Measurements from ENCODE around the gene RPAP2. TPM values are rescaled to one million over a fixed set of nuclear protein-coding genes. Genes with fewer than 3 reads are reported as not detected.
"Not testable (repeated sequence)": the region's sequence is repeated elsewhere in the genome, so short reads cannot be mapped to it uniquely, and the experiment has no call there.

RPAP2 gene
- polyA plus RNA-seq, 2 donors = 3.3 to 8.2 TPM

DNA sequence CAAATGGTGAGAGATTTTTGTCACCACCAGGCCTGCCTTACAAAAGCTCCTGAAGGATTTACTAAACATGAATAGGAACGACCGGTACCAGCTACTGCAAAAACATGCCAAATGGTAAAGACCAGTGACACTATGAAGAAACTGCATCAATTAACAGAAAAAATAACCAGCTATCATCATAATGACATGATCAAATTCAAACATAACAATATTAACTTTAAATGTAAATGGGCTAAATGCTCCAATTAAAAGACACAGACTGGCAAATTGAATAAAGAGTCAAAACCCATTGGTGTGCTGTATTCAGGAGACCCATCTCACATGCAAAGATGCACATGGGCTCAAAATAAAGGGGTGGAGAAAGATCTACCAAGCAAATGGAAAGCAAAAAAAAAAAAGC is 17.4 kb upstream of the RPAP2 start:
- H3K36me3 ChIP-seq (ENCODE audit: control insufficient read depth in 2 of 2, insufficient read depth in 2 of 2, low read length in 1 of 2); H3K4me3 ChIP-seq (ENCODE audit: low read depth in 1 of 2, low read length in 2 of 2); H3K27ac ChIP-seq (ENCODE audit: low read depth in 2 of 2, low read length in 1 of 2); H3K4me1 ChIP-seq (ENCODE audit: control insufficient read depth in 2 of 2, insufficient read depth in 2 of 2, low read length in 1 of 2); H3K27me3 ChIP-seq (ENCODE audit: control insufficient read depth in 1 of 2, insufficient read depth in 2 of 2, low read length in 2 of 2); H3K9me3 ChIP-seq (ENCODE audit: control insufficient read depth in 2 of 2, insufficient read depth in 1 of 2, low read depth in 1 of 2, low read length in 1 of 2): not testable (repeated sequence)
- WGBS, 2 donors = 93 to 96% methylated on average over 2 of the region's 2 CpGs

DNA sequence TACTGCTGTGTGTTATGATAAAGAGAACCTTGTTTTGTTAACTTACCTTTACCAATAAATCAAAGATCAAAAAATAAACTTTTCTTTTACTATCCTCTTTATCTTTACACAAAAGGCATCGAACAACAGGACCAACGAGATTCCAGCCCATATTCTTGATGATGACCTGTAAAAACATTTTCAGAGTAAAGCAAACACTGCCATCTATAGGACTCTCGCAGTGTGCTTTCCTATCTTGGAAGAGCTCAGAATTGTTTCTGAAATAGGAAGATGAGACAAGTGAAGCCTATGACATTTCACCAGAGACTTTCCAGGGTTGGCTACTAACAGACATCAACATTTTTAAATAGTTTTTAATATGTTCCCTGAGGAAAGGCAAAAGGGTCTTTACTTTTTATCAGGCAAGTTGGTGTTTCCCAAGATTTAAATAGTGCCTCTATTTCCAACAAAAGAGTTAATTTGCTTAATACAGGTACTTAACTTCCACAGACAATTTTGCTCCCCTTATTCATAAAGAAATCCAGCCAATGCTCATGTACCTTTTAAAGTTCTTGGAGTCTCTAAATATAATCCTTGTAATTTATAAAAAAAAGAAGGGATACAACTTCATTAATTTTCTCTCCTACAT is 7.4 kb upstream of the RPAP2 start:
- Histone ChIP-seq H3K4me3 (ENCODE audit: low read depth in 1 of 2, low read length in 2 of 2) (no peak overlapping the region), H3K36me3 (ENCODE audit: control insufficient read depth in 2 of 2, insufficient read depth in 2 of 2, low read length in 1 of 2) (peaks cover 0 to 4% of the 10 kb centered on the region in 2 donors), H3K4me1 (ENCODE audit: control insufficient read depth in 2 of 2, insufficient read depth in 2 of 2, low read length in 1 of 2) (no peaks in the 10 kb centered on the region), H3K27ac (ENCODE audit: low read depth in 2 of 2, low read length in 1 of 2) (no peak overlapping the region), H3K9me3 (ENCODE audit: control insufficient read depth in 2 of 2, insufficient read depth in 1 of 2, low read depth in 1 of 2, low read length in 1 of 2) (no peaks in the 10 kb centered on the region), H3K27me3 (ENCODE audit: control insufficient read depth in 1 of 2, insufficient read depth in 2 of 2, low read length in 2 of 2) (no peaks in the 10 kb centered on the region)
- 16 to 24% methylated on average over 3 of the region's 3 CpGs for WGBS, 2 donors

DNA sequence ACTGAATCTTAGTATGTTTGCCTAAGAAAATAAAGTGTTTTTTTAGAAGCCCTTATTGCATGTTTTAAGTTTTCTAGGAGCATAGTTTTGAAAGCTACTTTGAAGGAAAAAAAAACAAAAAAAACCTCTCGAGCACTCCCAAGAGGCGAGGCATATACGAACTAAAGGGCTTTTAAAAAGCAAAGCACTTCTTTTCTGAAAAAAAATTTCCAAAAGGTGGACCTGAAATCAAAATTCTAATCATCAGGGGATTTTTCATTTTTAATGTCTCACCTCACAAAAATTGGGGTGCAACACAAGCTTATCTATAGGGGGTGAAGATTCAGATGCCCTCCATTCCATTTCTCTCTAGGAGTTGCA is 666 bp upstream of the RPAP2 start:
- no peaks in the 10 kb centered on the region for H3K27me3 ChIP-seq (ENCODE audit: control insufficient read depth in 1 of 2, insufficient read depth in 2 of 2, low read length in 2 of 2)
- peak overlapping the region; percentile 97 to 99 for H3K27ac ChIP-seq (ENCODE audit: low read depth in 2 of 2, low read length in 1 of 2)
- 7 to 11% methylated on average over 3 of the region's 3 CpGs for WGBS, 2 donors
- peak overlapping the region; percentile 97 to 100 for H3K4me3 ChIP-seq (ENCODE audit: low read depth in 1 of 2, low read length in 2 of 2)
- no peaks in the 10 kb centered on the region for H3K4me1 ChIP-seq (ENCODE audit: control insufficient read depth in 2 of 2, insufficient read depth in 2 of 2, low read length in 1 of 2)
- H3K36me3 ChIP-seq (ENCODE audit: control insufficient read depth in 2 of 2, insufficient read depth in 2 of 2, low read length in 1 of 2) = peaks cover 0 to 4% of the 10 kb centered on the region in 2 donors
- no peaks in the 10 kb centered on the region for H3K9me3 ChIP-seq (ENCODE audit: control insufficient read depth in 2 of 2, insufficient read depth in 1 of 2, low read depth in 1 of 2, low read length in 1 of 2)

DNA sequence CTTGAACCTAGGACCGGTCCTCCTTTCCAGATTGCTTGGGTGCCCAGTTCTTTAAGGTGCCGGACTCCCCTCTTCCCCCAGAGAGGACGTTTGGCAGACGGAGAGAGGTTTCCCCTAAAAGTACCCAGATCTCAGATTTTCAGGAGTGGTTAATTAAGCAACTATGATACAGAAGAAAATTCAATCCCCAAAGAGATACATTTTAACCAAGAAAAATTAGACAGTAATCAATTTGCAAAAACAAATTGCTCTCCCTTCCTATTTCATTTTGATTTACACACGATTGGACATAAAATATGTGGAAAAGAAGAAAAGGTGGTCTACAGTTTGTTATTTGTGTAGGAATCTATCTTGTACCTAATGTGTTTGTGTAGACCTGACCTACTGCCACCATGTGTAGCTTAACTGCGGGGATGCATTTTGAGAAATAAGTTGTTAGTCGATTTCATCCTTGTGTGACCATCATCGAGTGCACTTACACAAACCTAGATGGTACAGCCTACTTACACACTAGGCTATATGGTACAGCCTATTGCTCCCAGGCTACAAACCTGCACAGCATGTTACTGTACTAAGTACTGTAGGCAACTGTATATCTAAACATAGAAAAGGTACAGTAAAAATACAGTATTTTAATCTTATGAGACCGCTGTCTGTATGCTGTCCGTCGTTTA is 755 bp downstream of the RPAP2 start:
- peak overlapping the region; percentile 97 to 100 for H3K4me3 ChIP-seq (ENCODE audit: low read depth in 1 of 2, low read length in 2 of 2)
- no peaks in the 10 kb centered on the region for H3K4me1 ChIP-seq (ENCODE audit: control insufficient read depth in 2 of 2, insufficient read depth in 2 of 2, low read length in 1 of 2)
- no peaks in the 10 kb centered on the region for H3K9me3 ChIP-seq (ENCODE audit: control insufficient read depth in 2 of 2, insufficient read depth in 1 of 2, low read depth in 1 of 2, low read length in 1 of 2)
- 31 to 39% methylated on average over 11 of the region's 11 CpGs for WGBS, 2 donors
- peak overlapping the region in 1 of 2 donors; percentile 99 for H3K27ac ChIP-seq (ENCODE audit: low read depth in 2 of 2, low read length in 1 of 2)
- H3K36me3 ChIP-seq (ENCODE audit: control insufficient read depth in 2 of 2, insufficient read depth in 2 of 2, low read length in 1 of 2) = peaks cover 0 to 4% of the 10 kb centered on the region in 2 donors
- H3K27me3 ChIP-seq (ENCODE audit: control insufficient read depth in 1 of 2, insufficient read depth in 2 of 2, low read length in 2 of 2) = no peaks in the 10 kb centered on the region

DNA sequence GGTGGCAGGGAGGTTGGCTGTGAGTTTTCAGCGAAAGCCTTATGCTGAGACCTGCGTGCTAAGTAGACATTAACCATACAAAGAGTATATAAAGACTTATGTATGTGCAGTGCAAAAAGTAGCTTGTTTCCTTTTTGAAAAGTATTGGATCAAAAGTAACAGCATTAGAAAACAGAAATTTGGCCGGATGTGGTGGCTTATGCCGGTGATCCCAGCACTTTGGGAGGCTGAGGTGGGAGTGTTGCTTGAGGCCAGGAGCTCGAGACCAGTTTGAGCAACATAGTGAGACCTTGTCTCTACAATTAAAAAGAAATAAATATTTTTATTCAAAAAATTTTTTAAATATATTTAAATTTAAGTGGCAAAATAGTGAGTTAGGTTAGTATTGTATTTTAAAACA is 2.2 kb downstream of the RPAP2 start:
- no peak overlapping the region for H3K4me3 ChIP-seq (ENCODE audit: low read depth in 1 of 2, low read length in 2 of 2)
- WGBS, 2 donors = 90 to 92% methylated on average over 5 of the region's 5 CpGs
- no peaks in the 10 kb centered on the region for H3K9me3 ChIP-seq (ENCODE audit: control insufficient read depth in 2 of 2, insufficient read depth in 1 of 2, low read depth in 1 of 2, low read length in 1 of 2)
- H3K36me3 ChIP-seq (ENCODE audit: control insufficient read depth in 2 of 2, insufficient read depth in 2 of 2, low read length in 1 of 2) = peaks cover 0 to 4% of the 10 kb centered on the region in 2 donors
- no peak overlapping the region for H3K27ac ChIP-seq (ENCODE audit: low read depth in 2 of 2, low read length in 1 of 2)
- H3K4me1 ChIP-seq (ENCODE audit: control insufficient read depth in 2 of 2, insufficient read depth in 2 of 2, low read length in 1 of 2) = no peaks in the 10 kb centered on the region
- no peaks in the 10 kb centered on the region for H3K27me3 ChIP-seq (ENCODE audit: control insufficient read depth in 1 of 2, insufficient read depth in 2 of 2, low read length in 2 of 2)

DNA sequence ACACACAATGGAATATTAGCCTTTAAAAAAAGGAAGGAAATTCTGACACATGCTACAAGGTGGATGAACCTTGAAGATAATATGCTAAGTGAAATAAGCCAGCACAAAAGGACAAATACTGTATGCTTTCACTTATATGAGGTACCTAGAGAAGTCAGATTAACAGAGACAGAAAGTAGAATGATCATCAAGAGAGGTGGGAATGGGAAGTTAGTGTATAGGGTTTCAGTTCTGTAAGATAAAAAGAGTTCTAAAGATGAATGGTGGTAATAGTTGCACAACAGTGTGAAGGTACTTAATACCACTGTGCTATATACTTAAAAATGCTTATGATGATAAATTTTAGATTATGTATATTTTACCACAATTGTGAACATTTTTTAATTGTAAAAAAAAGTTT is 7.2 kb downstream of the RPAP2 start:
- Histone ChIP-seq H3K36me3 (ENCODE audit: control insufficient read depth in 2 of 2, insufficient read depth in 2 of 2, low read length in 1 of 2) (no peaks in the 10 kb centered on the region), H3K4me1 (ENCODE audit: control insufficient read depth in 2 of 2, insufficient read depth in 2 of 2, low read length in 1 of 2) (no peaks in the 10 kb centered on the region), H3K27me3 (ENCODE audit: control insufficient read depth in 1 of 2, insufficient read depth in 2 of 2, low read length in 2 of 2) (no peaks in the 10 kb centered on the region), H3K27ac (ENCODE audit: low read depth in 2 of 2, low read length in 1 of 2) (no peak overlapping the region), H3K4me3 (ENCODE audit: low read depth in 1 of 2, low read length in 2 of 2) (no peak overlapping the region), H3K9me3 (ENCODE audit: control insufficient read depth in 2 of 2, insufficient read depth in 1 of 2, low read depth in 1 of 2, low read length in 1 of 2) (no peaks in the 10 kb centered on the region)

DNA sequence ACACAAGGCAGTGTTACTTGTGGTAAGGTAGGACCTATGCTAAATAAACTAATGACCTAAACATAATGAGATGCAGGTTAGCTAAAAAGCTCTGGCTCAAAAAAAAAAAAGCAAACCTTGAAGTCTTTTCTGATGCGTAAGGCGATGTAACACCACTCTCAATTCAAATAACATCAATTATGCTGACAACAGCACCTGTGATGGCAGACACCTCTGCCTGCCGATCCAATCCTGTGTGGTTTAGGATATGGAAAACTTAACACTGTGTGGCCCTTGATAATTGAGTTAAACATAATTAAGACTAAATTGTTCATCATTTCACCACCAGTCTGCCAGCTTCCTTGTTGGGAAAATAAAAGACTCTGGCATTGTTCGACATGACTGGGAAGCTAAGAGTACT is 9.1 kb downstream of the RPAP2 start:
- Histone ChIP-seq H3K4me3 (ENCODE audit: low read depth in 1 of 2, low read length in 2 of 2) (no peak overlapping the region), H3K36me3 (ENCODE audit: control insufficient read depth in 2 of 2, insufficient read depth in 2 of 2, low read length in 1 of 2) (peaks cover 0 to 3% of the 10 kb centered on the region in 2 donors), H3K27ac (ENCODE audit: low read depth in 2 of 2, low read length in 1 of 2) (no peak overlapping the region), H3K4me1 (ENCODE audit: control insufficient read depth in 2 of 2, insufficient read depth in 2 of 2, low read length in 1 of 2) (no peaks in the 10 kb centered on the region), H3K27me3 (ENCODE audit: control insufficient read depth in 1 of 2, insufficient read depth in 2 of 2, low read length in 2 of 2) (no peaks in the 10 kb centered on the region), H3K9me3 (ENCODE audit: control insufficient read depth in 2 of 2, insufficient read depth in 1 of 2, low read depth in 1 of 2, low read length in 1 of 2) (no peaks in the 10 kb centered on the region)
- 78 to 86% methylated on average over 4 of the region's 4 CpGs for WGBS, 2 donors

DNA sequence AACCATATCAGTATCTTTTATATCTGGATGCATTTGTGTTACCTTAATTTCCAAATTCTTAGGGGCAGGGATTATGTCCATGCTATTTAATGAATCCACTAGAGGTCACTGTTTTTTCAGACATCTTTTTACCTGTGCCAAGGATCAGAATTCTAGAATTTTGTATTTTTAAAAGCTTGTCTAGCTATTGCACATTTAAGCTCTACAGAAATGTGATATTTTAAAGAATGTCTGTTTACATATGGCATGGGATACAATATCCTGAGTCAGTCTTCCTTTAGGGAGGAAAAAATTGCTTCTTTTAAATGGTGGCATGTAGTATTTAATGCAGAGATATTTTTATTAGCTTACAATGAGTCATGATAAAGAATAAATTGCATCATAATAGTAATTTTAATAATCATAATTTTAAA is 11.3 kb downstream of the RPAP2 start:
- Histone ChIP-seq H3K36me3 (ENCODE audit: control insufficient read depth in 2 of 2, insufficient read depth in 2 of 2, low read length in 1 of 2) (peaks cover 0 to 3% of the 10 kb centered on the region in 2 donors), H3K4me3 (ENCODE audit: low read depth in 1 of 2, low read length in 2 of 2) (no peak overlapping the region), H3K27me3 (ENCODE audit: control insufficient read depth in 1 of 2, insufficient read depth in 2 of 2, low read length in 2 of 2) (no peaks in the 10 kb centered on the region), H3K27ac (ENCODE audit: low read depth in 2 of 2, low read length in 1 of 2) (no peak overlapping the region), H3K4me1 (ENCODE audit: control insufficient read depth in 2 of 2, insufficient read depth in 2 of 2, low read length in 1 of 2) (no peaks in the 10 kb centered on the region), H3K9me3 (ENCODE audit: control insufficient read depth in 2 of 2, insufficient read depth in 1 of 2, low read depth in 1 of 2, low read length in 1 of 2) (no peaks in the 10 kb centered on the region)

DNA sequence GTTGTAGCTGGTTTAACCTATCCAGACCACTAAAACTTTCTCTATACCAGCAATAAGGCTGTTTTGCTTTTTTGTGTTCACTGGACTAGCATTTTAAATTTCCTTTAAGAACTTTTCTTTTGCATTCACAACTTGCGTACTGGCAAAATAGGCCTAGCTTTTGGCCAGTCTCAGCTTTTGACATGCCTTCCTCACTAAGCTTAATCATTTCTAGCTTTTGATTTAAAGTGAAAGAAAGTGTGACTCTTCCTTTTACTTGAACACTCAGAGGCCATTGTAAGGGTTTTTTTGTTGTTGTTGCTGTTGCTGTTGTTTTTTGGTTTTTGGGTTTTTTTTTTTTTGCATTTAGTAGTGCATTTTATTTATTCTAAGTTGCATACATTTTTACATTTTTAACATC is 15.2 kb downstream of the RPAP2 start:
- Histone ChIP-seq H3K27ac (ENCODE audit: low read depth in 2 of 2, low read length in 1 of 2) (no peak overlapping the region), H3K9me3 (ENCODE audit: control insufficient read depth in 2 of 2, insufficient read depth in 1 of 2, low read depth in 1 of 2, low read length in 1 of 2) (no peaks in the 10 kb centered on the region), H3K4me3 (ENCODE audit: low read depth in 1 of 2, low read length in 2 of 2) (no peak overlapping the region), H3K27me3 (ENCODE audit: control insufficient read depth in 1 of 2, insufficient read depth in 2 of 2, low read length in 2 of 2) (no peaks in the 10 kb centered on the region), H3K36me3 (ENCODE audit: control insufficient read depth in 2 of 2, insufficient read depth in 2 of 2, low read length in 1 of 2) (peaks cover 0 to 3% of the 10 kb centered on the region in 2 donors), H3K4me1 (ENCODE audit: control insufficient read depth in 2 of 2, insufficient read depth in 2 of 2, low read length in 1 of 2) (no peaks in the 10 kb centered on the region)
- 88 to 100% methylated on average over 1 of the region's 1 CpG for WGBS, 2 donors
